ENCODE data around the gene PTPN3. TPM values are rescaled to one million over a fixed set of nuclear protein-coding genes. Genes with fewer than 3 reads are reported as not detected.

PTPN3 gene
- total RNA-seq, 1 experiment from 2014 or later = 20.8 TPM

DNA sequence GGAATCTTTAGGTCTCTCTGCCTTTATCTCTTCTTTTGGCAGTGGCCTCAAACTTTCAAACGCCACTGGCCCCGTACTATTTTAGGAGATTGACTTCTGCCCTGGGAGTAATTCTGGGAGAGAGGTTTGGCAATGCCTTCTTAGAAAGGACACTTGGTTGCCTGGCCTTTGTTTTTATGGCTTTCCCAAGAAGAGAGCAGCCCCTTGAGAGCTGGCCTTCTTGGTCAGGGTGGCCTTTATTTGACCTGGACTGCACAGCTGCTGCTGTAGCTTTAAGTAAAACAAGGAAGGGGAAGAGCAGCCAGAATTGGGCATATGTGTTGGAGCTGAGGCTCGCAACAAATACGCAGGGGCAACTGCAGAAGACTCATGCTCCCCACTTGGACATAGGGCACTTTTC, 60.8 kb downstream of the PTPN3 start:
- H4K20me1 ChIP-seq (ENCODE audit: insufficient read depth) = no peaks in the 10 kb centered on the region
- H3K9me3 ChIP-seq (ENCODE audit: control insufficient read depth in 1 of 2, insufficient read depth in 1 of 2, low read depth in 1 of 2, low read length in 2 of 2) = no peaks in the 10 kb centered on the region
- H2AFZ ChIP-seq (ENCODE audit: low read depth, low read length, poor library complexity, severe bottlenecking) = no peak overlapping the region
- peaks cover 0 to 15% of the 10 kb centered on the region in 2 experiments; a peak in 2 of 4 replicates for H3K36me3 ChIP-seq (ENCODE audit: control insufficient read depth in 1 of 2, insufficient read depth in 2 of 2, low read length in 2 of 2)
- no peak overlapping the region for H3K4me3 ChIP-seq (replicated peaks in 1 of 2; ENCODE audit: low read depth in 1 of 2, low read length in 2 of 2)
- ChIA-PET CTCF (interaction anchor here (0.8 kb wide), 1 partner anchor 35 kb away, joined by 3 read pairs; no protein-coding TSS in a partner anchor), POLR2A (no interaction called here), RAD21 (ENCODE audit: low non-redundant PET in 1 of 2, low total read pairs in 2 of 2, uncharacterized antibody in 2 of 2, unreplicated experiment in 2 of 2) (no interaction called here)
- DNase-seq (ENCODE audit: low read depth, low spot score) (no peak), ATAC-seq (no peak)
- no peaks in the 10 kb centered on the region for H3K79me2 ChIP-seq (ENCODE audit: insufficient read depth, low read length)
- H3K4me1 ChIP-seq (ENCODE audit: control insufficient read depth in 1 of 2, insufficient read depth in 2 of 2, low read length in 2 of 2) = peaks cover 0 to 8% of the 10 kb centered on the region in 2 experiments; a peak in 2 of 4 replicates
- H3K27ac ChIP-seq (ENCODE audit: low read depth, low read length) = no peak overlapping the region
- no peaks in the 10 kb centered on the region for H3K27me3 ChIP-seq (ENCODE audit: insufficient read depth, low read length)
- no peaks in the 10 kb centered on the region for H3K9me2 ChIP-seq (ENCODE audit: insufficient read depth)
- TF ChIP-seq, protein P1, sequence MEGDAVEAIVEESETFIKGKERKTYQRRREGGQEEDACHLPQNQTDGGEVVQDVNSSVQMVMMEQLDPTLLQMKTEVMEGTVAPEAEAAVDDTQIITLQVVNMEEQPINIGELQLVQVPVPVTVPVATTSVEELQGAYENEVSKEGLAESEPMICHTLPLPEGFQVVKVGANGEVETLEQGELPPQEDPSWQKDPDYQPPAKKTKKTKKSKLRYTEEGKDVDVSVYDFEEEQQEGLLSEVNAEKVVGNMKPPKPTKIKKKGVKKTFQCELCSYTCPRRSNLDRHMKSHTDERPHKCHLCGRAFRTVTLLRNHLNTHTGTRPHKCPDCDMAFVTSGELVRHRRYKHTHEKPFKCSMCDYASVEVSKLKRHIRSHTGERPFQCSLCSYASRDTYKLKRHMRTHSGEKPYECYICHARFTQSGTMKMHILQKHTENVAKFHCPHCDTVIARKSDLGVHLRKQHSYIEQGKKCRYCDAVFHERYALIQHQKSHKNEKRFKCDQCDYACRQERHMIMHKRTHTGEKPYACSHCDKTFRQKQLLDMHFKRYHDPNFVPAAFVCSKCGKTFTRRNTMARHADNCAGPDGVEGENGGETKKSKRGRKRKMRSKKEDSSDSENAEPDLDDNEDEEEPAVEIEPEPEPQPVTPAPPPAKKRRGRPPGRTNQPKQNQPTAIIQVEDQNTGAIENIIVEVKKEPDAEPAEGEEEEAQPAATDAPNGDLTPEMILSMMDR (IDR thresholded peaks at IDR 0.05 in 2 of 3, conservative IDR thresholded peaks at IDR 0.05 in 1 of 3; ENCODE audit: borderline replicate concordance in 1 of 3, insufficient read depth in 1 of 3, low read depth in 2 of 3, low read length in 2 of 3) = no peak
- TF ChIP-seq FOSL1 (IDR thresholded peaks at IDR 0.05; ENCODE audit: low read depth) (no peak), POLR2AphosphoS5 (IDR thresholded peaks at IDR 0.05; ENCODE audit: low read depth, low read length) (no peak), SP1 (IDR thresholded peaks at IDR 0.05; ENCODE audit: low read depth) (no peak), TCF7L2 (IDR thresholded peaks at IDR 0.05; ENCODE audit: borderline replicate concordance, extremely low read depth, insufficient read depth, insufficient read length) (no peak), JUND (IDR thresholded peaks at IDR 0.05) (no peak), EGR1 (IDR thresholded peaks at IDR 0.05; ENCODE audit: low read depth) (no peak), ZFX (IDR thresholded peaks at IDR 0.05) (no peak), SIN3A (IDR thresholded peaks at IDR 0.05; ENCODE audit: low read depth) (no peak), RAD21 (IDR thresholded peaks at IDR 0.05; ENCODE audit: low read depth) (no peak), POLR2A (IDR thresholded peaks at IDR 0.05; ENCODE audit: borderline replicate concordance, extremely low read depth, insufficient read depth, insufficient read length) (no peak), CEBPB (IDR thresholded peaks at IDR 0.05; ENCODE audit: low read depth) (no peak), YY1 (IDR thresholded peaks at IDR 0.05; ENCODE audit: extremely low read depth, insufficient replicate concordance, low read depth, low read length) (no peak), ELF1 (IDR thresholded peaks at IDR 0.05; ENCODE audit: borderline replicate concordance, low read depth) (no peak), ZNF274 (IDR thresholded peaks at IDR 0.05; ENCODE audit: low read depth, low read length) (no peak), EZH2phosphoT487 (IDR thresholded peaks at IDR 0.05; ENCODE audit: borderline replicate concordance) (no peak), CBX3 (IDR thresholded peaks at IDR 0.05; ENCODE audit: low read depth) (no peak)
- TF ChIP-seq, protein P2, sequence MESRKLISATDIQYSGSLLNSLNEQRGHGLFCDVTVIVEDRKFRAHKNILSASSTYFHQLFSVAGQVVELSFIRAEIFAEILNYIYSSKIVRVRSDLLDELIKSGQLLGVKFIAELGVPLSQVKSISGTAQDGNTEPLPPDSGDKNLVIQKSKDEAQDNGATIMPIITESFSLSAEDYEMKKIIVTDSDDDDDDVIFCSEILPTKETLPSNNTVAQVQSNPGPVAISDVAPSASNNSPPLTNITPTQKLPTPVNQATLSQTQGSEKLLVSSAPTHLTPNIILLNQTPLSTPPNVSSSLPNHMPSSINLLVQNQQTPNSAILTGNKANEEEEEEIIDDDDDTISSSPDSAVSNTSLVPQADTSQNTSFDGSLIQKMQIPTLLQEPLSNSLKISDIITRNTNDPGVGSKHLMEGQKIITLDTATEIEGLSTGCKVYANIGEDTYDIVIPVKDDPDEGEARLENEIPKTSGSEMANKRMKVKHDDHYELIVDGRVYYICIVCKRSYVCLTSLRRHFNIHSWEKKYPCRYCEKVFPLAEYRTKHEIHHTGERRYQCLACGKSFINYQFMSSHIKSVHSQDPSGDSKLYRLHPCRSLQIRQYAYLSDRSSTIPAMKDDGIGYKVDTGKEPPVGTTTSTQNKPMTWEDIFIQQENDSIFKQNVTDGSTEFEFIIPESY (IDR thresholded peaks at IDR 0.05; ENCODE audit: extremely low read depth, insufficient replicate concordance, low read length) = no peak
- TF ChIP-seq, protein P3, sequence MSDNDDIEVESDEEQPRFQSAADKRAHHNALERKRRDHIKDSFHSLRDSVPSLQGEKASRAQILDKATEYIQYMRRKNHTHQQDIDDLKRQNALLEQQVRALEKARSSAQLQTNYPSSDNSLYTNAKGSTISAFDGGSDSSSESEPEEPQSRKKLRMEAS (IDR thresholded peaks at IDR 0.05) = no peak
- no peak overlapping the region for H3K4me2 ChIP-seq (ENCODE audit: low read length)
- BruUV-seq (replicated peaks) = no TSS peak
- H3K9ac ChIP-seq (ENCODE audit: low read length) = no peak overlapping the region
- intact Hi-C loops (cut with micrococcal nuclease) = no loop called here

All from HCT116 (cell line).